Neural progenitor cell (in vitro differentiated cells): Measurements from ENCODE around the gene RGPD8. TPM values are rescaled to one million over a fixed set of nuclear protein-coding genes. Genes with fewer than 3 reads are reported as not detected.

Source experiments
- DNase-seq: peaks from one replicate; pipeline ENCODE4 v3.0.0-alpha.2; 2016; ENCODE audit warnings: low spot score
- H2AFZ ChIP-seq: fragments of 200-600 bp; sonication (generic); replicated peaks from 2 replicates; pipeline ENCODE4 v1.6.1; 2016; ENCODE audit warnings: antibody characterized with exemption
- H3F3A ChIP-seq: fragments of 200-600 bp; sonication (generic); 2 replicates; pipeline ENCODE4 v1.6.1; 2016; ENCODE audit warnings: antibody characterized with exemption, low read depth
- H3K27ac ChIP-seq: fragments of 200-600 bp; sonication (generic); 2 replicates; pipeline ENCODE4 v1.5.1; 2016; ENCODE audit warnings: mild to moderate bottlenecking
- H3K27me3 ChIP-seq: fragments of 200-600 bp; sonication (generic); 2 replicates; pipeline ENCODE4 v1.6.1; 2016; ENCODE audit warnings: mild to moderate bottlenecking, moderate library complexity
- H3K36me3 ChIP-seq: fragments of 200-600 bp; sonication (generic); 2 replicates; pipeline ENCODE4 v1.5.1; 2016
- H3K4me1 ChIP-seq: fragments of 200-600 bp; sonication (generic); 2 replicates; pipeline ENCODE4 v1.6.1; 2016; ENCODE audit warnings: mixed run types
- H3K4me2 ChIP-seq: fragments of 200-600 bp; sonication (generic); 2 replicates; pipeline ENCODE4 v1.6.1; 2016
- H3K4me3 ChIP-seq: fragments of 200-600 bp; sonication (generic); 2 replicates; pipeline ENCODE4 v1.5.1; 2016
- H3K79me2 ChIP-seq: fragments of 200-600 bp; sonication (generic); 2 replicates; pipeline ENCODE4 v1.6.1; 2016; ENCODE audit warnings: low read depth
- H3K9ac ChIP-seq: fragments of 200-600 bp; sonication (generic); 2 replicates; pipeline ENCODE4 v1.6.1; 2016
- H3K9me3 ChIP-seq: fragments of 200-600 bp; sonication (generic); 2 replicates; pipeline ENCODE4 v1.5.1; 2016; ENCODE audit warnings: low read depth
- H4K20me1 ChIP-seq: fragments of 200-600 bp; sonication (generic); 2 replicates; pipeline ENCODE4 v1.6.1; 2016; ENCODE audit warnings: low read depth
- H3K27ac Mint-ChIP-seq: 3 replicates; pipeline ENCODE4 v1.8.0; 2021; ENCODE audit warnings: mixed read lengths
- H3K27me3 Mint-ChIP-seq: 2 replicates; pipeline ENCODE4 v1.8.0; 2022; ENCODE audit warnings: low read depth, mild to moderate bottlenecking, inconsistent platforms, moderate library complexity, mixed read lengths; ENCODE audit not compliant: insufficient read depth
- H3K36me3 Mint-ChIP-seq: 3 replicates; pipeline ENCODE4 v1.8.0; 2021; ENCODE audit warnings: mixed read lengths
- H3K4me1 Mint-ChIP-seq: 3 replicates; pipeline ENCODE4 v1.8.0; 2021; ENCODE audit warnings: mixed read lengths
- H3K4me3 Mint-ChIP-seq: 3 replicates; pipeline ENCODE4 v1.8.0; 2021; ENCODE audit warnings: mild to moderate bottlenecking, moderate library complexity, mixed read lengths
- H3K9me3 Mint-ChIP-seq: 3 replicates; pipeline ENCODE4 v1.8.0; 2020; ENCODE audit warnings: mixed read lengths
- CTCF ChIP-seq: fragments of 200-600 bp; sonication (generic); IDR thresholded peaks from 2 replicates; pipeline ENCODE4 v1.5.1; 2017; ENCODE audit warnings: antibody characterized with exemption, mild to moderate bottlenecking
- EZH2 ChIP-seq: fragments of 200-600 bp; sonication (generic); IDR thresholded peaks from 2 replicates; pipeline ENCODE4 v1.6.1; 2017; ENCODE audit warnings: antibody characterized with exemption, mild to moderate bottlenecking, moderate library complexity
- EZH2phosphoT487 ChIP-seq: fragments of 200-600 bp; sonication (generic); IDR thresholded peaks from 2 replicates; pipeline ENCODE4 v1.6.1; 2017; ENCODE audit warnings: antibody characterized with exemption
- total RNA-seq: library from RNA; depleted of rRNA; stranded (reverse); fragments of >200 nt; gene quantifications from 2 replicates; pipeline ENCODE4 v1.2.3, GENCODE V29; 2015; ENCODE audit warnings: low replicate concordance

Gene RGPD8
- total RNA-seq, 1 donor from 2014 or later, result 11.1 TPM

- DNase-seq, result no peak
- TF ChIP-seq EZH2 (no peak), CTCF (peak; percentile 9), EZH2phosphoT487 (no peak)
These were observed 88.1 kb downstream of the RGPD8 start for GRCh38 chr2:112345030-112346027.

DNA sequence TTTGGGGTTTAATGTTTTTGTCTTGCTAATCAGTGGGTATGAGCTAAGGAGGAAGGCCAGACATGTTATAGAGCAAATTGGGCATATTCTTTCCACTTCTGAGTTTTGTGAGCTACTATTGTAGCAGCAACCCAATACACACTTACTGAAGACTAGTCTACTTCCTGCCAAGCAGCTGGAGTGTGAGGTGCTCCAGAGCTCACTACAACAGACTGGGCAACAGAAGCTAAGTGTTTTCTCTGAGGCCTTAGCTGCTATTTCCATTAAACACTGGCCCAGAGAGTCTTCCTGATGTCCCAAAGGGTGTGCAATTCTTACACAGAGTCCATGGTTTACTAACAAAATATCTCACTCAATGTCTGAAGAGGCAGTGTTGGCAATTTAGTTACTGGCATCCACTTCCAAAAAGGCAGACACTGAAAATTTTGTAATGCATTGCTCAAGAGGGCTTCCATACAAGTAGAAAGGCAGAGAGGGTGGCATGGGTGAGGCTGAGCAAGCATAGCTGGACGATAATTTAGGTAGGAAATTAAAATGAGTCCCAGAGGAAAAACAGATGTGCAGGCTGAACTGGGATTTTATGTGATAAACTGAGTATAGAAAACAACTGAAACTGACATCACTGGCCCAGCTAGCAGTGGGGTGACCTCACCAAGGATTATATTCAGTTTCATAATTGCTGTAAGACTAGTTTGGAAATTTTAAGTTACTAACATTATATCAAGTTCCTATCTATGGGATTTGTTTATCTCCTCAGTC is 89.4 kb downstream of the RGPD8 start:
- Histone ChIP-seq H3K79me2 (no peaks in the 10 kb centered on the region), H3K4me1 (peaks cover 5% of the 10 kb centered on the region)
- H3K36me3 Mint-ChIP-seq, result no peaks in the 10 kb centered on the region

More at GRCh38 chr2:112345030-112346027, 88.1 kb downstream of the RGPD8 start:
- Histone ChIP-seq H3K4me1 (no peaks in the 10 kb centered on the region), H3K9me3 (no peaks in the 10 kb centered on the region), H3K4me3 (no peak overlapping the region), H3K79me2 (no peaks in the 10 kb centered on the region), H3K27me3 (no peaks in the 10 kb centered on the region), H3F3A (no peaks in the 10 kb centered on the region), H4K20me1 (no peaks in the 10 kb centered on the region), H3K9ac (no peak overlapping the region), H3K27ac (no peak overlapping the region), H2AFZ (no peak overlapping the region), H3K36me3 (no peaks in the 10 kb centered on the region), H3K4me2 (no peak overlapping the region)
- H3K36me3 Mint-ChIP-seq, result no peaks in the 10 kb centered on the region
- H3K27me3 Mint-ChIP-seq, result peaks cover 10% of the 10 kb centered on the region
- peaks cover 7% of the 10 kb centered on the region for H3K9me3 Mint-ChIP-seq
- no peak overlapping the region for H3K4me3 Mint-ChIP-seq
- H3K4me1 Mint-ChIP-seq, result no peaks in the 10 kb centered on the region
- no peak overlapping the region for H3K27ac Mint-ChIP-seq

GRCh38 chr2:112342067-112342550 is 91.3 kb downstream of the RGPD8 start:
- Histone ChIP-seq H3K9ac (no peak overlapping the region), H3K4me3 (no peak overlapping the region), H3K4me1 (peaks cover 5% of the 10 kb centered on the region), H3K27ac (no peak overlapping the region), H3K4me2 (no peak overlapping the region), H2AFZ (no peak overlapping the region), H3K79me2 (no peaks in the 10 kb centered on the region), H3F3A (no peaks in the 10 kb centered on the region), H3K27me3 (no peaks in the 10 kb centered on the region), H3K36me3 (no peaks in the 10 kb centered on the region), H3K9me3 (no peaks in the 10 kb centered on the region), H4K20me1 (no peaks in the 10 kb centered on the region)
- no peaks in the 10 kb centered on the region for H3K4me1 Mint-ChIP-seq
- no peak overlapping the region for H3K27ac Mint-ChIP-seq
- no peak for DNase-seq
- no peak overlapping the region for H3K4me3 Mint-ChIP-seq
- H3K27me3 Mint-ChIP-seq, result peaks cover 7% of the 10 kb centered on the region
- TF ChIP-seq EZH2phosphoT487, result no peak
- TF ChIP-seq EZH2, result no peak
- TF ChIP-seq CTCF, result no peak
- peaks cover 4% of the 10 kb centered on the region for H3K9me3 Mint-ChIP-seq
- H3K36me3 Mint-ChIP-seq, result no peaks in the 10 kb centered on the region

More for the DNA sequence above, 89.4 kb downstream of the RGPD8 start:
- Mint-ChIP-seq H3K27me3 (peaks cover 10% of the 10 kb centered on the region), H3K9me3 (peaks cover 7% of the 10 kb centered on the region), H3K4me3 (no peak overlapping the region), H3K27ac (no peak overlapping the region), H3K4me1 (no peaks in the 10 kb centered on the region)
- no peak overlapping the region for H3K9ac ChIP-seq
- no peak overlapping the region for H2AFZ ChIP-seq
- H4K20me1 ChIP-seq, result no peaks in the 10 kb centered on the region
- DNase-seq, result no peak
- H3K27me3 ChIP-seq, result no peaks in the 10 kb centered on the region
- H3K4me3 ChIP-seq, result no peak overlapping the region
- TF ChIP-seq EZH2 (no peak), EZH2phosphoT487 (no peak), CTCF (no peak)
- no peak overlapping the region for H3K27ac ChIP-seq
- H3K4me2 ChIP-seq, result no peak overlapping the region
- H3K9me3 ChIP-seq, result no peaks in the 10 kb centered on the region
- no peaks in the 10 kb centered on the region for H3K36me3 ChIP-seq
- H3F3A ChIP-seq, result no peaks in the 10 kb centered on the region
